Astrocyte (in vitro differentiated cells and primary cell): ENCODE results near the gene UBE3C.

ENCODE experiments used
- CTCF ChIP-seq: IDR thresholded peaks from 2 replicates; pipeline ENCODE4 v1.5.1; 2011; ENCODE audit warnings: low read depth, mild to moderate bottlenecking, inconsistent platforms, low read length, moderate library complexity; ENCODE audit not compliant: insufficient read depth
- EZH2 ChIP-seq: IDR thresholded peaks from 2 replicates; pipeline ENCODE4 v1.6.1; 2012; ENCODE audit warnings: mild to moderate bottlenecking, low read length, inconsistent platforms; ENCODE audit not compliant: insufficient read depth

GRCh38 chr7:157268540-157268939 lies 129.8 kb downstream of the UBE3C start:
- no peak for TF ChIP-seq EZH2
- no peak for TF ChIP-seq CTCF
